Large intestine (tissue), 3 donors: Measurements from ENCODE around the gene TMEM202. TPM values are rescaled to one million over a fixed set of nuclear protein-coding genes. Genes with fewer than 3 reads are reported as not detected.
"Not testable (repeated sequence)": the region's sequence is repeated elsewhere in the genome, so short reads cannot be mapped to it uniquely, and the experiment has no call there.

Experiments
- DNase-seq, 2 donors: peaks; one replicate each; pipeline versions ENCODE4 v3.0.0 to v3.0.0-alpha.2; 2013
- H3K27ac ChIP-seq: one replicate; pipeline ENCODE4 v1.5.1; 2013; ENCODE audit warnings: low read length
- H3K27me3 ChIP-seq: 2 replicates; pipeline ENCODE4 v1.6.1; 2013; ENCODE audit warnings: low read length; ENCODE audit not compliant: control insufficient read depth, insufficient read depth
- H3K36me3 ChIP-seq: 2 replicates; pipeline ENCODE4 v1.6.1; 2013; ENCODE audit warnings: low read length; ENCODE audit not compliant: control insufficient read depth, insufficient read depth
- H3K4me1 ChIP-seq: one replicate; pipeline ENCODE4 v1.6.1; 2013; ENCODE audit warnings: low read length; ENCODE audit not compliant: control insufficient read depth, insufficient read depth
- H3K4me3 ChIP-seq: one replicate; pipeline ENCODE4 v1.5.1; 2013; ENCODE audit warnings: low read length
- H3K9me3 ChIP-seq: one replicate; pipeline ENCODE4 v1.6.1; 2013; ENCODE audit warnings: mild to moderate bottlenecking, low read depth, low read length, moderate library complexity; ENCODE audit not compliant: control insufficient read depth
- WGBS: methylation state at CpG from one replicate; pipeline ENCODE4 v1.1.5; 2013; ENCODE audit warnings: low lambda C conversion rate; ENCODE audit not compliant: insufficient coverage; 5-methylcytosine and 5-hydroxymethylcytosine counted together
- polyA plus RNA-seq: library from polyadenylated mRNA; unstranded; fragments of 120-200 nt; gene quantifications from one replicate; pipeline ENCODE4 v1.2.1, GENCODE V29; 2013

The TMEM202 gene
- polyA plus RNA-seq, 1 donor = not detected

GRCh38 chr15:72398648-72399047, 543 bp downstream of the TMEM202 start:
- H3K27ac ChIP-seq = no peak overlapping the region
- no peaks in the 10 kb centered on the region for H3K4me1 ChIP-seq
- no CpG with 5 or more reads among the region's 7 CpGs for WGBS
- H3K36me3 ChIP-seq = no peaks in the 10 kb centered on the region
- H3K9me3 ChIP-seq = peaks cover 4% of the 10 kb centered on the region
- peaks cover 14% of the 10 kb centered on the region for H3K27me3 ChIP-seq
- peak; percentile 20 to 26 for DNase-seq
- H3K4me3 ChIP-seq = no peak overlapping the region

GRCh38 chr15:72402726-72403125, 4.6 kb downstream of the TMEM202 start:
- no peaks in the 10 kb centered on the region for H3K36me3 ChIP-seq
- H3K4me3 ChIP-seq = no peak overlapping the region
- no CpG with 5 or more reads among the region's 5 CpGs for WGBS
- H3K27ac ChIP-seq = no peak overlapping the region
- no peaks in the 10 kb centered on the region for H3K9me3 ChIP-seq
- no peaks in the 10 kb centered on the region for H3K4me1 ChIP-seq
- peaks cover 28% of the 10 kb centered on the region for H3K27me3 ChIP-seq
- DNase-seq = no peak

- Histone ChIP-seq H3K36me3 (no peaks in the 10 kb centered on the region), H3K27me3 (peaks cover 35% of the 10 kb centered on the region), H3K4me3 (no peak overlapping the region), H3K27ac (no peak overlapping the region), H3K4me1 (no peaks in the 10 kb centered on the region), H3K9me3 (no peaks in the 10 kb centered on the region)
- DNase-seq = no peak
- 40% methylated on average over 1 of the region's 3 CpGs for WGBS
Measured at GRCh38 chr15:72404356-72404755, 6.3 kb downstream of the TMEM202 start.

GRCh38 chr15:72404841-72405240, 6.7 kb downstream of the TMEM202 start:
- Histone ChIP-seq H3K9me3 (no peaks in the 10 kb centered on the region), H3K27ac (no peak overlapping the region), H3K4me3 (no peak overlapping the region), H3K36me3 (no peaks in the 10 kb centered on the region), H3K4me1 (no peaks in the 10 kb centered on the region), H3K27me3 (peaks cover 37% of the 10 kb centered on the region)
- no peak for DNase-seq

- Histone ChIP-seq H3K36me3 (no peaks in the 10 kb centered on the region), H3K27me3 (peaks cover 32% of the 10 kb centered on the region), H3K4me3 (no peak overlapping the region), H3K9me3 (no peaks in the 10 kb centered on the region), H3K27ac (no peak overlapping the region), H3K4me1 (no peaks in the 10 kb centered on the region)
- 100% methylated on average over 1 of the region's 3 CpGs for WGBS
- DNase-seq = no peak
Measured at GRCh38 chr15:72406936-72407335, 8.8 kb downstream of the TMEM202 start.

GRCh38 chr15:72411111-72411510, 13.0 kb downstream of the TMEM202 start:
- no peak for DNase-seq

GRCh38 chr15:72411544-72411943, 13.4 kb downstream of the TMEM202 start:
- H3K9me3 ChIP-seq = no peaks in the 10 kb centered on the region
- 60% methylated on average over 1 of the region's 1 CpG for WGBS
- no peaks in the 10 kb centered on the region for H3K4me1 ChIP-seq
- DNase-seq = no peak
- no peaks in the 10 kb centered on the region for H3K36me3 ChIP-seq
- H3K4me3 ChIP-seq = no peak overlapping the region
- H3K27ac ChIP-seq = no peak overlapping the region
- peaks cover 15% of the 10 kb centered on the region for H3K27me3 ChIP-seq

More at GRCh38 chr15:72411111-72411510, 13.0 kb downstream of the TMEM202 start:
- H3K36me3 ChIP-seq = no peaks in the 10 kb centered on the region
- H3K27ac ChIP-seq = no peak overlapping the region
- no peaks in the 10 kb centered on the region for H3K4me1 ChIP-seq
- peaks cover 15% of the 10 kb centered on the region for H3K27me3 ChIP-seq
- WGBS = no CpG with 5 or more reads among the region's 5 CpGs
- no peaks in the 10 kb centered on the region for H3K9me3 ChIP-seq
- no peak overlapping the region for H3K4me3 ChIP-seq

GRCh38 chr15:72413337-72413736, 15.2 kb downstream of the TMEM202 start:
- no CpG with 5 or more reads among the region's 3 CpGs for WGBS
- not testable (repeated sequence) for H3K27ac ChIP-seq, H3K9me3 ChIP-seq, DNase-seq, H3K36me3 ChIP-seq, H3K4me1 ChIP-seq, H3K4me3 ChIP-seq, H3K27me3 ChIP-seq

- 100% methylated on average over 1 of the region's 2 CpGs for WGBS
- Histone ChIP-seq H3K4me3 (no peak overlapping the region), H3K36me3 (no peaks in the 10 kb centered on the region), H3K4me1 (no peaks in the 10 kb centered on the region), H3K9me3 (no peaks in the 10 kb centered on the region), H3K27me3 (peaks cover 1% of the 10 kb centered on the region), H3K27ac (no peak overlapping the region)
- DNase-seq = no peak
Measured at GRCh38 chr15:72415304-72415703, 17.2 kb downstream of the TMEM202 start.

GRCh38 chr15:72419768-72420167, 21.7 kb downstream of the TMEM202 start:
- no CpG with 5 or more reads among the region's 3 CpGs for WGBS
- not testable (repeated sequence) for H3K27ac ChIP-seq, H3K4me3 ChIP-seq, H3K36me3 ChIP-seq, DNase-seq, H3K4me1 ChIP-seq, H3K9me3 ChIP-seq, H3K27me3 ChIP-seq

- 88% methylated on average over 1 of the region's 2 CpGs for WGBS
- DNase-seq = no peak
- no peak overlapping the region for H3K4me3 ChIP-seq
- no peak overlapping the region for H3K27ac ChIP-seq
- H3K9me3 ChIP-seq = no peaks in the 10 kb centered on the region
- no peaks in the 10 kb centered on the region for H3K4me1 ChIP-seq
- H3K36me3 ChIP-seq = no peaks in the 10 kb centered on the region
- peaks cover 7% of the 10 kb centered on the region for H3K27me3 ChIP-seq
Measured at GRCh38 chr15:72420576-72420975, 22.5 kb downstream of the TMEM202 start.
